HG02884 (cell line): ENCODE results near the gene RBM38.
A peak's percentile ranks its signal among the peaks of the same experiment; 100 is the strongest.

Experiments used
- ATAC-seq: cut with Tn5 transposase; IDR thresholded peaks from one replicate; pipeline ENCODE4 v1.9.1; 2021; ENCODE audit warnings: mild to moderate bottlenecking, moderate library complexity; ENCODE audit not compliant: unreplicated experiment

RBM38 gene

GRCh38 chr20:57389695-57390603, 1.2 kb upstream of the RBM38 start:
- no peak for ATAC-seq

DNA sequence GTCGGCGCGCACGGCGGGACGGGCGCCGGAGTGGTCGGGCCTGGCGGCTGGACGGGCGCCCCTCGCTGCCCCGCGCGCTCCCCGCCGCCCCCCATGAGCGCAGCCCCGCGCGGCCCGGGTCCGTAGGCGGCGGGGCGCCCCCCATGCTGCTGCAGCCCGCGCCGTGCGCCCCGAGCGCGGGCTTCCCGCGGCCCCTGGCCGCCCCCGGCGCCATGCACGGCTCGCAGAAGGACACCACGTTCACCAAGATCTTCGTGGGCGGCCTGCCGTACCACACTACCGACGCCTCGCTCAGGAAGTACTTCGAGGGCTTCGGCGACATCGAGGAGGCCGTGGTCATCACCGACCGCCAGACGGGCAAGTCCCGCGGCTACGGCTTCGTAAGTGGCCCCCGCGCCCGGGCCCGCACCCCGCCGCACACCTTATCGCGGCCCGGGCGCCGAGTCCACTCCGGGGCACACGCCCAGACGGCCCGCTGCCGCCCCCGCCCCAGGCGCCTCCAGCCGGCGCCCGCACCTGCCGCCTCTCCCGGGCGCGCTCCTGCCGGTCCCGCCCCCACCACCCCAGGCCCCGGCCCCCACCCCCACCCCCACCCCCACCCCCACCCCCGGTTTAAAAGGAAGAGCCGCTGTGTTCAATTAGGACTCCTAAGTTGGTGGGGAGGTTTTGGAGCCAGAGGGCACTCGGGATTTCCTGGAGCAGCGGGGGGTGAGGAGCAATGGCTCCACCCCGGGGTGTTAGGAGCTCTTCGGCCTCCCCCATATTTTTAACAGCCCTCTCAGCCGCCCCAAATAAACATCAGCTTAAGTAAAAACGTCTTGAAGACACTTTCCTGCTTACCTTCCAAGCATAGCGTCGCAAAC, 474 bp downstream of the RBM38 start:
- ATAC-seq, result peak; percentile 9

- ATAC-seq, result no peak
Measured at GRCh38 chr20:57392512-57393271, 1.5 kb downstream of the RBM38 start.

GRCh38 chr20:57393321-57394120, 2.3 kb downstream of the RBM38 start:
- ATAC-seq, result no peak

DNA sequence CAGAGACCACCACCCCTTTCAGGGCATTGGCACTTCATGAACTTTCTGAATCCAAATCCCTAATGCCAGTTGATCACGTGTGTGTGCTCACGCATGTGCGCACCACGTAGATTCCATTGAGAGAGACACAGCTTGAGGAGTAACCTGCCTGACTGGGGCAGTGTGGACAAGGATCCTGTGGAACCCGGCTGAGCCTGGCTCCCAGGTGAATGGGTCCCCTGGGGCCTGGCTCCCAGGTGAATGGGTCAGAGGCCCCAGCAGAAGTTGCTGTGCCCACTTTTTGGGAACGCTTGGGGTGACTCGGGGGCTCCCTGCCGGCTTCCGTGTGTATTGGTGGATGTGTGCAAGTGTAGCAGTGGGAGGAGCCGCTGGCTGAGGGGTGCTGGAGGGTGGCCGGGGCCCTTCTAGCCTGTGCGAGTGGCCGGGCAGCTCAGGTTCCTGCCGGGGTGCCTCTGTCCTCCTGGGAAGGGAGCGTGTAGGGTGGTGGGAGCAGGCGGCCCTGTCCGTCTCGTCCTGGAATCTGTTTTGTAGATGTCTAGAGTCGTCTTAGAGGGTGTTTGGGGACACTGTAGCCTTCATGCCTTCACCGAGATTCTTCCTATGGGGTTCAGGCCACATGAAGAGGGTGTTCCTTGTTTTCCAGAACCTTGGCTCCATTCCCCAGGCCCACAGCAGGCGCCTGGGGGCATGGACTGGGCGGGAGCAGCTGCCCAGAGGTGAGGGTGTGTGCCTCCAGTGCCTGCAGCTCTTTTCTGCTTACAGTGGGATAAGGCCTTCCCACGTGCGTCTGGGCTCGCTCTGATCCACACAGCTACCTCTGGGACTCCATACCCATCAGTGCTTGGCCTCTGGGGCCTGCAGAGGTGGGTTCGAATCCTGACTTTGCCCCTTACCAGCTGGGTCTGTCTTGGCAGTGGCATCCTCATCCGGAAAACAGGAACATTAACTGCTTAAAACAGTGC, 3.2 kb downstream of the RBM38 start:
- ATAC-seq, result no peak

- ATAC-seq, result no peak
Measured at GRCh38 chr20:57395111-57395966, 4.1 kb downstream of the RBM38 start.

DNA sequence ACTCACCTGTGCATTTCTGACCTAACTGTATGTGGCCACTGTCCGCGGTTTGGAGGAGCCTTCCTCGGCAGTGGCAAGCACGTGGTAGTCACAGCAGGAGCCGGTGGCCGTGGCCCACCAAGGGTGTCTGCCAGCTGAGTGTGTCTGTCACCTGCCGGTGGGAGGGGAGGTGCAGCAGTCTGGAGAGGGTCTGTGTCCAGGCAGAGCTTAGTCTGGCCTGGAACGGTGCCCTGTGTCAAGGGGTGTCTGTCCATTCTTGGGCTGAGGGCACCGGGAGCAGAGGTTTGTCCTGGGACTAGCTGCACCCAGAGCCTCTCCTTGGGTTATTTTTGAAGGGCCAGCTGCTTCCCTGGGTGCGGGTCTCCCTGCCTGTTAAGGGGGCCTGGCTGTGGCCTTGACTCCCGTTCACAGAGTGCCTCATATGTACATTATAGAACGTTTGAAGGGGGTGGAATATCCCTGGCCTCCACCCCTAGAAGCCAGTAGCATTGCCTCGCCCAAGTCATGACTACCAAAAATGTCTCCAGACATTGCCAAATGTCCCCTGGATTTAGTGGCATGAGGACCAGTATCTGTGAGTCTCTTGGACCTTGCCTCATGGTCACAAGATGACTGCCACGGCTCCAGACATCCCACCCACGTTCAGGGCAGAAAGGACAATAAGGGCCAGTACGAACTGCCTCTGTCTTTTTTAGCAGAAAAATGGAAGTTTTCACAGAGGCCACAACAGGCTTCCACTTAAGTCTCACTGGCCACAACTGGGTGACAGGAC, 5.2 kb downstream of the RBM38 start:
- ATAC-seq, result no peak

DNA sequence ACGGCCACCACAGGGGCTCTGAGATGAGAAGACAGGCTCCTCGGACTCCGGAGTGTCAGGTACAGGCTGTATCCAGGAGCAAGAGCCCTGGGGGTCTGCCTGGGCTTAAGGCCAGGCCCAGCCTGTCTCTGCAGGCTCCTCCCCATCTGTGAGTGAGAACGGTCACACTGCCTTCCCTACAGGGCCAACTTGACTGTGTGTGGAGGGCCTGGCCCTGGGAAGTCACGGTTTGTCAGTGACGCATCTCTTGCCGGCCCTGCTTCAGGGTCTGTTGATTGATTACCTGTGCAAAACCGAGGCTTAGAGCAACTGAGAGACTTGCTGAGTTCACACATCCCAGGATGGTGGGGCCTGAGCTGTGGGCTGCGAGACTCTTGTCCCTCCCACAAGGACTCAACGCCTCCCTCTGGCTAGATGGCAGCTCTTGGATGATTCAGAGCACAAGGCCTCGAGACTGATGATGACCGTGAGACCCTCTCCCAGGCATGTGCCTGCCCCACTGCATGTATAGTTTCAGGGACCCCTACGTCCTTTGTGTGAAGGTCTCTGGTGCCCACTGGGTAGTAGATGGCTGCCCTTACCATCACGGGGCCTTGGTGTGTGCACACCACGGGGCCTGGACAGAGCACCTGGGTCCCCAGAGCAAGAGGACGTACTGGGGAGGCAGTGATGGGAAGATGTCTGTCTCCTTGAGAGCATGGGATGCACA, 5.9 kb downstream of the RBM38 start:
- ATAC-seq, result no peak

DNA sequence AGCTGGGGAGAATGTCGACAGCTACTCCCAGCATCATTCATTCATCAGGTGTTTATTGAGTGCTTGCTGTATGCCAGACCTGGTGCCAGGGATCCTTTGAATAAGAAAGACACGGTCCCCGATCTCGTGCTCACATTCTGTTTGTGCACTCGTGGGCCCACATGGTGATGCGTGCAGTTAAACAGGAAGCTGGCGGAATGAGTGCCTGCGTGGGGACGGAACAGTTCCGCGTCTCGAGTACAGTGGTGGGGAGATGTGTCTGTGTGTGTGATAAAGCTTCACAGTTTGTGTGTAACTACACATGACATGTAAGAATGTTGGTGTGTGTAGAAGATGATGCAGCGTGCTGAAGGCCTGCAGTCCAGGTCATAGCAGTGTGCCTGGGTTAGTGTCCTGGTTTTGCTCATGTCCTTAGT, 6.5 kb downstream of the RBM38 start:
- ATAC-seq, result peak; percentile 7

DNA sequence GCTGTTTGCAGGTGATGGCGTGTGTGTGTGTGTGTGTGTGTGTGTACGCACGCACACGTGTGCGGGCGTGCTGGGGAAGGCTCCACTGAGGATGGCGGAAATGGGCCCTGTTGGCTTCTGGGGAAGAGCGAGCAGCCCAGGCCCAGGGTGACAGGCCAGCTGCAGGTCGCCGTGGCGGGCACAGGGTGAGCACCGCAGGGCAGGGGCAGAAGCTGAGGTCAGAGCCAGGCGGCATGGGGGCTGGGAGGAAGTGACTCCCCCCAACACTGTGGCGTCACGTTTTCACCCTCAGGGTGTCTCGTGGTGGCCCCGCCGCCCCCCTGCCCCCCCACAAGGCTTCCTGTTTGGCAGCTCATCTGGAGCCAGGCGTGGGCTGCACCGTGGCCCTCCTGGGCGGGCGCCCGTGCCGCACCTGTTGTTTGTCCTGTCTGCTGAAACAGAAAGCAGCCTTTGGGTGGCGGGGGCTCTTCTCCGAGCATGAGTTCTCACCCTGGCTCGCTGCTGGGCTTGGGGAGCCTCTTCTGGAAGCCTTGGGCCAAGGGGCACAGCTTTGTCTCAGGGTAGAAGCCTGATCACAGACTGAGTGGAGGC, 7.1 kb downstream of the RBM38 start:
- ATAC-seq, result peak; percentile 50

GRCh38 chr20:57398901-57399535, 7.8 kb downstream of the RBM38 start:
- no peak for ATAC-seq

GRCh38 chr20:57399587-57400155, 8.5 kb downstream of the RBM38 start:
- ATAC-seq, result no peak

- no peak for ATAC-seq
Measured at GRCh38 chr20:57400231-57400701, 9.1 kb downstream of the RBM38 start.

- no peak for ATAC-seq
Measured at GRCh38 chr20:57400821-57401564, 9.8 kb downstream of the RBM38 start.

DNA sequence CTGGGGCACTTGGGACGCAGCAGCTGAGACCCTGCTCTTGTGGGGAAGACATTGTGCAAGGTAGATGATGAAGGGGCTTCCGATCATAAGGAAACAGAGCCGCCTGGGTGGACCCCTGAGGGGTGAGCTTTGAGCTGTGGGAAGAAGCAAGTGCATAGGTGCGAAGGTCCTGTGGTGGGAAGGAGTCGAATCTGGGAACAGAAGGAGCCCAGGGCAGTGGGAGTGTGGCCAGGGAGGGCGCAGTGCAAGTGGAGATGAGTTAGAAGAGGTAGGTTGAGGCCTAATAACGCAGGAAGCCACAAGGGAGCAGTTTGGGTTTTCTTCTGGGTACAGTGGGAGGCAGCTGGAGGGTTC, 10.3 kb downstream of the RBM38 start:
- ATAC-seq, result no peak
